Smooth muscle cell of the pulmonary artery (primary cell): ENCODE data around the gene ARSG. TPM values are rescaled to one million over a fixed set of nuclear protein-coding genes. Genes with fewer than 3 reads are reported as not detected.

Experiments used
- total RNA-seq: library from RNA; depleted of rRNA; stranded (reverse); fragments of >200 nt; gene quantifications from 2 replicates; pipeline ENCODE4 v1.2.3, GENCODE V29; 2014

The ARSG gene
- total RNA-seq = 4.8 and 6.3 TPM in 2 replicates

GRCh38 chr17:68290955-68291835 lies at the start of gene ARSG, which contains the start of gene SLC16A6:
TSS of gene ARSG (plus strand) at chr17:68291495. CDS start at chr17:68307494, 15,999 bp downstream.
TSS of gene SLC16A6 (minus strand) at chr17:68291127. CDS start at chr17:68278320, 12,807 bp downstream.

DNA sequence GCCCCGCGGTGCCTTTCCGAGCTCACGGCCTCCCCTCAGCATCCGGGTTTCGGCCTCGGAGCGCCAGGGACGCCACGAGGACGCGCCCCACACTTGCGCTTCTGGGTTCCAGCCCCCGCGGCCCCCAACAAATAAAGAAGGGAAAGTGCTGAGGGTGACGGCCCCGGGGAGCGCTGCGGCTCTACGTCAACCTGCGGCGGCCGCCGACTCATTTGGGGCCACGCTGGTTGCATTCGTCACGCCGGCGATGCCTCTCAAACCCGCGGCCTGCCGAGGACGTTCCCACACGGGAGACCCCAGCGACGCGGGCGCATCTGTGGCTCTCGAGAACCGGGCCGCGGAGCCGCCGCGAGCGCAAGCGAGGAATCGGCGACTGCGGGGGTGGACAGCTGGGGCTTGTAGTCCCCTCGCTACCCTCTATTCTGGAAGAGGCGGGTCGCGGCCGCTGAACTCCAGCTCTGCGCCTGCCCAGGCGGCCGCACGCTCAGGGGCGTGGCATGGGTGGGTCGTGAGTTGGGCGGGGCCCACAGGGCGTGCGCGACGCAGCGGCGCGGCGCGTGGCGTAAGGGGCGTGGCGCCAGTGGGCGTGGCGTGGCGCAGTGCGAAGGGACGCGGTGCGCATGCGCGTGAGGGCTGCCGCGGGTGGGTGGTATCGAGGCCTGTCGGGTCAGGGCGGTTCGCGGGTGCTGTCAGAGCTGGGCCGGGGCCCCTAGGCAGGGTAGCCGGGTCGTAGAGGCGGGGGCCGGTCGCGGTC lies 43.7 kb upstream of the ARSG start, which contains the start of gene AMZ2:
Gene AMZ2 (plus strand): TSS at position 599 of the 754 bp plus-strand sequence. CDS start 2,145 bp downstream, outside the sequence.

GRCh38 chr17:68457168-68457538 lies 165.9 kb downstream of the ARSG start, which contains the start of gene WIPI1:
TSS of gene WIPI1 (minus strand) at chr17:68457496. CDS start at chr17:68457421, 75 bp downstream.

Other genes starting within 250 kb of the ARSG start
- gene AMZ2, start 43.5 kb upstream of the ARSG start, total RNA-seq = 68.0 and 68.1 TPM in 2 replicates
- 0.13 and 0.17 TPM in 2 replicates for gene SLC16A6, start 368 bp upstream of the ARSG start, total RNA-seq
- 114 and 145 TPM in 2 replicates for gene WIPI1, start 166.0 kb downstream of the ARSG start, total RNA-seq
- 235 and 363 TPM in 2 replicates for gene PRKAR1A, start 220.9 kb downstream of the ARSG start, total RNA-seq